ENCODE results near the gene TMEM132A. TPM values are rescaled to one million over a fixed set of nuclear protein-coding genes. Genes with fewer than 3 reads are reported as not detected.

Gene TMEM132A
- total and polyA plus RNA-seq, 10 donors, result 5.6 to 15.6 (median 10.5) TPM

- TF ChIP-seq POLR2A (IDR thresholded peaks at IDR 0.05) (no peak), CTCF (IDR thresholded peaks at IDR 0.05 in 8 of 11, conservative IDR thresholded peaks at IDR 0.05 in 3 of 11) (no peak), POLR2AphosphoS5 (IDR thresholded peaks at IDR 0.05) (no peak)
- Histone ChIP-seq H3K27me3 (replicated peaks in 1 of 7) (no peaks in the 10 kb centered on the region), H3K4me1 (peaks cover 41 to 83% (median 70%) of the 10 kb centered on the region in 6 donors), H3K4me3 (no peak overlapping the region), H3K36me3 (peaks cover 8 to 24% (median 22%) of the 10 kb centered on the region in 6 donors), H3K9me3 (no peaks in the 10 kb centered on the region), H3K27ac (peak overlapping the region in 5 of 8 donors; percentile 14 to 97 (median 96))
- no peak for DNase-seq
- intact Hi-C loops (cut with DNase I; ENCODE audit: low total_unique reads), result no loop called here
- WGBS, 5 donors, result 60 to 77% (median 67%) methylated on average over 3 of the region's 3 CpGs
Observed at GRCh38 chr11:60916669-60917206, 7.5 kb upstream of the TMEM132A start.

- no peak for DNase-seq
- WGBS, 5 donors, result 83 to 100% (median 100%) methylated on average over 1 of the region's 1 CpG
- TF ChIP-seq CTCF (IDR thresholded peaks at IDR 0.05 in 8 of 11, conservative IDR thresholded peaks at IDR 0.05 in 3 of 11), result no peak
- Histone ChIP-seq H3K9me3 (no peaks in the 10 kb centered on the region), H3K4me3 (no peak overlapping the region), H3K27me3 (replicated peaks in 1 of 7) (no peaks in the 10 kb centered on the region), H3K36me3 (peaks cover 8 to 29% (median 27%) of the 10 kb centered on the region in 6 donors), H3K4me1 (peaks cover 36 to 78% (median 65%) of the 10 kb centered on the region in 6 donors), H3K27ac (peak overlapping the region in 3 of 8 donors; percentile 14 to 97 (median 95))
- intact Hi-C loops (cut with DNase I; ENCODE audit: low total_unique reads), result no loop called here
Observed at GRCh38 chr11:60917267-60917666, 7.0 kb upstream of the TMEM132A start.

- Histone ChIP-seq H3K4me1 (peaks cover 26 to 72% (median 55%) of the 10 kb centered on the region in 6 donors), H3K27ac (peak overlapping the region in 3 of 8 donors; percentile 10 to 34 (median 19)), H3K9me3 (no peaks in the 10 kb centered on the region), H3K36me3 (peaks cover 8 to 41% (median 35%) of the 10 kb centered on the region in 6 donors), H3K27me3 (replicated peaks in 1 of 7) (peaks cover 0 to 1% (median 0%) of the 10 kb centered on the region in 7 donors), H3K4me3 (no peak overlapping the region)
- no peak for DNase-seq
- no peak for TF ChIP-seq POLR2A (IDR thresholded peaks at IDR 0.05)
- TF ChIP-seq POLR2AphosphoS5 (IDR thresholded peaks at IDR 0.05), result no peak
- TF ChIP-seq CTCF (IDR thresholded peaks at IDR 0.05 in 8 of 11, conservative IDR thresholded peaks at IDR 0.05 in 3 of 11), result no peak
- intact Hi-C loops (cut with DNase I; ENCODE audit: low total_unique reads), result no loop called here
- 73 to 86% (median 79%) methylated on average over 4 of the region's 4 CpGs for WGBS, 5 donors
Observed at GRCh38 chr11:60918251-60918938, 5.9 kb upstream of the TMEM132A start.

GRCh38 chr11:60918939-60919265 lies 5.4 kb upstream of the TMEM132A start:
- DNase-seq, result no peak
- peaks cover 27 to 73% (median 58%) of the 10 kb centered on the region in 6 donors for H3K4me1 ChIP-seq
- no peak overlapping the region for H3K4me3 ChIP-seq
- intact Hi-C loops (cut with DNase I; ENCODE audit: low total_unique reads), result no loop called here
- peak overlapping the region in 3 of 8 donors; percentile 10 to 34 (median 19) for H3K27ac ChIP-seq
- no peak for TF ChIP-seq CTCF (IDR thresholded peaks at IDR 0.05 in 8 of 11, conservative IDR thresholded peaks at IDR 0.05 in 3 of 11)
- TF ChIP-seq POLR2A (IDR thresholded peaks at IDR 0.05), result no peak
- no peak for TF ChIP-seq POLR2AphosphoS5 (IDR thresholded peaks at IDR 0.05)
- H3K27me3 ChIP-seq (replicated peaks in 1 of 7), result peaks cover 0 to 6% (median 2%) of the 10 kb centered on the region in 7 donors
- H3K36me3 ChIP-seq, result peaks cover 8 to 44% (median 36%) of the 10 kb centered on the region in 6 donors
- no peaks in the 10 kb centered on the region for H3K9me3 ChIP-seq
- 54 to 75% (median 61%) methylated on average over 2 of the region's 2 CpGs for WGBS, 5 donors

All from spleen (tissue), 11 donors.